ENCODE data around the gene SLC4A9.
"Not testable (repeated sequence)": the region's sequence is repeated elsewhere in the genome, so short reads cannot be mapped to it uniquely, and the experiment has no call there.

The SLC4A9 gene

GRCh38 chr5:140413230-140413629 is 53.2 kb downstream of the SLC4A9 start:
- TF ChIP-seq CTCF (conservative IDR thresholded peaks at IDR 0.05; ENCODE audit: low read depth, low read length): no peak
- no peak for DNase-seq (ENCODE audit: low read depth)
- H3K4me3 ChIP-seq (ENCODE audit: low read length): no peak overlapping the region

- H3K4me3 ChIP-seq (ENCODE audit: low read length): no peak overlapping the region
- DNase-seq (ENCODE audit: low read depth): no peak
- TF ChIP-seq CTCF (conservative IDR thresholded peaks at IDR 0.05; ENCODE audit: low read depth, low read length): no peak
Observed at GRCh38 chr5:140417235-140417634, 57.2 kb downstream of the SLC4A9 start.

- DNase-seq (ENCODE audit: low read depth): no peak
- H3K4me3 ChIP-seq (ENCODE audit: low read length): no peak overlapping the region
- no peak for TF ChIP-seq CTCF (conservative IDR thresholded peaks at IDR 0.05; ENCODE audit: low read depth, low read length)
Observed at GRCh38 chr5:140418862-140419520, 59.0 kb downstream of the SLC4A9 start.

- no peak for TF ChIP-seq CTCF (conservative IDR thresholded peaks at IDR 0.05; ENCODE audit: low read depth, low read length)
- DNase-seq (ENCODE audit: low read depth): no peak
- no peak overlapping the region for H3K4me3 ChIP-seq (ENCODE audit: low read length)
Observed at GRCh38 chr5:140420226-140420570, 60.2 kb downstream of the SLC4A9 start.

GRCh38 chr5:140420665-140421361 is 60.8 kb downstream of the SLC4A9 start:
- DNase-seq (ENCODE audit: low read depth): no peak
- H3K4me3 ChIP-seq (ENCODE audit: low read length): no peak overlapping the region
- no peak for TF ChIP-seq CTCF (conservative IDR thresholded peaks at IDR 0.05; ENCODE audit: low read depth, low read length)

GRCh38 chr5:140421375-140421774 is 61.4 kb downstream of the SLC4A9 start:
- H3K4me3 ChIP-seq (ENCODE audit: low read length); DNase-seq (ENCODE audit: low read depth): not testable (repeated sequence)

GRCh38 chr5:140423609-140424008 is 63.6 kb downstream of the SLC4A9 start:
- no peak for DNase-seq (ENCODE audit: low read depth)
- TF ChIP-seq CTCF (conservative IDR thresholded peaks at IDR 0.05; ENCODE audit: low read depth, low read length): no peak
- no peak overlapping the region for H3K4me3 ChIP-seq (ENCODE audit: low read length)
